HPDE6-E6E7 (cell line): ENCODE measurements around the gene AGAP3.
A peak's percentile ranks its signal among the peaks of the same experiment; 100 is the strongest.

Experiments
- DNase-seq: peaks from one replicate; pipeline ENCODE4 v3.0.0; 2011; ENCODE audit warnings: missing footprints; ENCODE audit errors: extremely low spot score

AGAP3 gene

GRCh38 chr7:151161757-151162156, 75.5 kb downstream of the AGAP3 start:
- DNase-seq: no peak

GRCh38 chr7:151166629-151167196, 80.4 kb downstream of the AGAP3 start:
- no peak for DNase-seq

- DNase-seq: no peak
These were observed 81.1 kb downstream of the AGAP3 start, which contains the start of gene GBX1 for GRCh38 chr7:151167197-151167961. TSS of gene GBX1 (minus strand) at chr7:151167694. CDS start at chr7:151167548, 146 bp downstream.

GRCh38 chr7:151168003-151168786, 81.9 kb downstream of the AGAP3 start:
- no peak for DNase-seq

GRCh38 chr7:151168787-151169162, 82.5 kb downstream of the AGAP3 start:
- DNase-seq: no peak

- peak; percentile 62 for DNase-seq
These were observed 86.2 kb downstream of the AGAP3 start for GRCh38 chr7:151172273-151173141.

- no peak for DNase-seq
These were observed 87.3 kb downstream of the AGAP3 start for GRCh38 chr7:151173386-151174245.

- no peak for DNase-seq
These were observed 88.2 kb downstream of the AGAP3 start for GRCh38 chr7:151174246-151175046.

- DNase-seq: no peak
These were observed 88.9 kb downstream of the AGAP3 start for GRCh38 chr7:151175047-151175792.

- no peak for DNase-seq
These were observed 89.6 kb downstream of the AGAP3 start for GRCh38 chr7:151175793-151176311.

- no peak for DNase-seq
These were observed 90.1 kb downstream of the AGAP3 start for GRCh38 chr7:151176401-151176800.

GRCh38 chr7:151177310-151177709, 91.0 kb downstream of the AGAP3 start:
- no peak for DNase-seq

GRCh38 chr7:151178236-151178635, 92.0 kb downstream of the AGAP3 start:
- DNase-seq: no peak

- DNase-seq: no peak
These were observed 92.6 kb downstream of the AGAP3 start for GRCh38 chr7:151178831-151179230.

- no peak for DNase-seq
These were observed 93.1 kb downstream of the AGAP3 start for GRCh38 chr7:151179287-151179860.

- DNase-seq: no peak
These were observed 93.7 kb downstream of the AGAP3 start for GRCh38 chr7:151179946-151180345.

GRCh38 chr7:151181011-151181431, 94.7 kb downstream of the AGAP3 start:
- no peak for DNase-seq
